H9 (cell line): Measurements from ENCODE around the gene CALHM6. TPM values are rescaled to one million over a fixed set of nuclear protein-coding genes. Genes with fewer than 3 reads are reported as not detected.

Source experiments
- DNase-seq: peaks from one replicate; pipeline ENCODE4 v3.0.0-alpha.2; 2017
- H2AFZ ChIP-seq: one replicate; pipeline ENCODE4 v1.6.1; 2013; ENCODE audit warnings: mild to moderate bottlenecking, low read length, control low read depth, moderate library complexity
- H2AK5ac ChIP-seq: 2 replicates; pipeline ENCODE4 v1.6.1; 2013; ENCODE audit warnings: low read length, control low read depth, mixed read lengths; ENCODE audit not compliant: insufficient read length
- H2BK120ac ChIP-seq: one replicate; pipeline ENCODE4 v1.6.1; 2013; ENCODE audit warnings: low read depth, mild to moderate bottlenecking, low read length, control low read depth, inconsistent platforms; ENCODE audit not compliant: poor library complexity, severe bottlenecking
- H2BK12ac ChIP-seq: 2 replicates; pipeline ENCODE4 v1.6.1; 2013; ENCODE audit warnings: low read length, control low read depth, mixed read lengths, low read depth; ENCODE audit not compliant: insufficient read length
- H2BK15ac ChIP-seq: 2 replicates; pipeline ENCODE4 v1.6.1; 2013; ENCODE audit warnings: low read depth, low read length, control low read depth
- H2BK20ac ChIP-seq: one replicate; pipeline ENCODE4 v1.6.1; 2013; ENCODE audit warnings: low read depth, mild to moderate bottlenecking, low read length, control low read depth, inconsistent platforms; ENCODE audit not compliant: poor library complexity, severe bottlenecking
- H2BK5ac ChIP-seq: 2 replicates; pipeline ENCODE4 v1.6.1; 2013; ENCODE audit warnings: low read length, control low read depth, mixed read lengths; ENCODE audit not compliant: insufficient read length
- H3K14ac ChIP-seq: 2 replicates; pipeline ENCODE4 v1.6.1; 2013; ENCODE audit warnings: low read length, control low read depth; ENCODE audit not compliant: insufficient read depth
- H3K18ac ChIP-seq: 2 replicates; pipeline ENCODE4 v1.6.1; 2013; ENCODE audit warnings: low read depth, mild to moderate bottlenecking, mixed read lengths, low read length, control low read depth; ENCODE audit not compliant: insufficient read length
- H3K23ac ChIP-seq: 2 replicates; pipeline ENCODE4 v1.6.1; 2013; ENCODE audit warnings: low read length, control low read depth, mixed read lengths, low read depth; ENCODE audit not compliant: insufficient read length
- H3K23me2 ChIP-seq: 2 replicates; pipeline ENCODE4 v1.6.1; 2013; ENCODE audit warnings: low read depth, mild to moderate bottlenecking, mixed read lengths, low read length, control low read depth; ENCODE audit not compliant: insufficient read length, poor library complexity, severe bottlenecking
- H3K27ac ChIP-seq: 2 replicates; pipeline ENCODE4 v1.5.1; 2013; ENCODE audit warnings: low read length, control low read depth, mixed read lengths, low read depth; ENCODE audit not compliant: insufficient read length
- H3K27me3 ChIP-seq: 2 replicates; pipeline ENCODE4 v1.6.1; 2013; ENCODE audit warnings: low read length, control low read depth, inconsistent platforms; ENCODE audit not compliant: insufficient read depth
- H3K4ac ChIP-seq: 2 replicates; pipeline ENCODE4 v1.6.1; 2013; ENCODE audit warnings: low read depth, mild to moderate bottlenecking, control low read depth, inconsistent platforms, low read length, moderate library complexity
- H3K4me1 ChIP-seq: 2 replicates; pipeline ENCODE4 v1.6.1; 2013; ENCODE audit warnings: low read length, control low read depth, inconsistent platforms; ENCODE audit not compliant: insufficient read depth
- H3K4me2 ChIP-seq: 2 replicates; pipeline ENCODE4 v1.6.1; 2013; ENCODE audit warnings: low read length, control low read depth, mixed read lengths; ENCODE audit not compliant: insufficient read length, insufficient read depth
- H3K56ac ChIP-seq: 2 replicates; pipeline ENCODE4 v1.6.1; 2013; ENCODE audit warnings: low read depth, mild to moderate bottlenecking, mixed read lengths, low read length, control low read depth; ENCODE audit not compliant: insufficient read length
- H3K79me1 ChIP-seq: 2 replicates; pipeline ENCODE4 v1.6.1; 2013; ENCODE audit warnings: low read depth, mild to moderate bottlenecking, moderate library complexity, low read length, control low read depth, inconsistent platforms; ENCODE audit not compliant: insufficient read depth, poor library complexity, severe bottlenecking
- H3K79me2 ChIP-seq: 2 replicates; pipeline ENCODE4 v1.6.1; 2013; ENCODE audit warnings: low read length, control low read depth, inconsistent platforms; ENCODE audit not compliant: insufficient read depth
- H3K9ac ChIP-seq: 2 replicates; pipeline ENCODE4 v1.6.1; 2013; ENCODE audit warnings: low read length, control low read depth, mixed read lengths; ENCODE audit not compliant: insufficient read length; ENCODE audit errors: extremely low read depth
- H3K9me3 ChIP-seq: one replicate; pipeline ENCODE4 v1.6.1; 2013; ENCODE audit warnings: low read depth, low read length, inconsistent platforms; ENCODE audit not compliant: control insufficient read depth
- H3T11ph ChIP-seq: one replicate; pipeline ENCODE4 v1.6.1; 2013; ENCODE audit warnings: mild to moderate bottlenecking, low read length, control low read depth, inconsistent platforms
- H4K20me1 ChIP-seq: one replicate; pipeline ENCODE4 v1.6.1; 2013; ENCODE audit not compliant: control insufficient read depth, insufficient read length, insufficient read depth
- H4K5ac ChIP-seq: 2 replicates; pipeline ENCODE4 v1.6.1; 2013; ENCODE audit warnings: low read depth, mild to moderate bottlenecking, mixed read lengths, low read length, control low read depth; ENCODE audit not compliant: insufficient read length
- H4K8ac ChIP-seq: replicated peaks from 2 replicates; pipeline ENCODE4 v1.6.1; 2013; ENCODE audit warnings: low read length, control low read depth, mixed read lengths, low read depth; ENCODE audit not compliant: insufficient read length
- H4K91ac ChIP-seq: 2 replicates; pipeline ENCODE4 v1.6.1; 2013; ENCODE audit warnings: low read depth, mild to moderate bottlenecking, moderate library complexity, mixed read lengths, low read length, control low read depth; ENCODE audit not compliant: insufficient read length
- H3K27ac Mint-ChIP-seq, 3 experiments: 2 replicates in 2 of 3; 3 replicates in 1 of 3; pipeline ENCODE4 v1.8.0; 2020 to 2021; ENCODE audit warnings: mixed read lengths in 3 of 3, mild to moderate bottlenecking in 1 of 3, moderate library complexity in 1 of 3
- H3K27me3 Mint-ChIP-seq: 2 replicates; pipeline ENCODE4 v1.8.0; 2021; ENCODE audit warnings: low read depth, mild to moderate bottlenecking, moderate library complexity, mixed read lengths
- H3K36me3 Mint-ChIP-seq, 3 experiments: 2 replicates in 2 of 3; 3 replicates in 1 of 3; pipeline ENCODE4 v1.8.0; 2020 to 2021; ENCODE audit warnings: low read depth in 3 of 3, mixed read lengths in 3 of 3; ENCODE audit not compliant: insufficient read depth in 1 of 3
- H3K4me1 Mint-ChIP-seq, 2 experiments: 2 replicates each; pipeline ENCODE4 v1.8.0; 2020; ENCODE audit warnings: mixed read lengths in 2 of 2
- H3K4me3 Mint-ChIP-seq, 2 experiments: 2 replicates in 1 of 2; 3 replicates in 1 of 2; pipeline ENCODE4 v1.8.0; 2020 to 2021; ENCODE audit warnings: mild to moderate bottlenecking in 2 of 2, mixed read lengths in 2 of 2, moderate library complexity in 1 of 2
- H3K9me3 Mint-ChIP-seq, 2 experiments: 2 replicates in 1 of 2; 3 replicates in 1 of 2; pipeline ENCODE4 v1.8.0; 2020; ENCODE audit warnings: mild to moderate bottlenecking in 2 of 2, mixed read lengths in 2 of 2, moderate library complexity in 1 of 2
- whole genome bisulfite sequencing: extraction: QIAGEN DNeasy Blood & Tissue Kit; methylation state at CpG from one replicate; pipeline ENCODE4 v1.1.7; 2013; ENCODE audit warnings: missing lambda C conversion rate, low lambda C conversion rate, mixed read lengths; ENCODE audit not compliant: insufficient read length; ENCODE audit errors: extremely low coverage; 5-methylcytosine and 5-hydroxymethylcytosine counted together
- total RNA-seq: library from RNA; stranded (reverse); gene quantifications from 2 replicates; pipeline ENCODE4 v1.2.1, GENCODE V29; 2021
- TF ChIP-seq, protein P1 (sequence below): fragments of 200-600 bp; sonication (generic); conservative IDR thresholded peaks from 3 replicates; pipeline ENCODE4 v1.8.0; 2021; ENCODE audit warnings: antibody characterized with exemption, mild to moderate bottlenecking

The CALHM6 gene
- total RNA-seq, 1 experiment from 2014 or later, result 0.44 TPM

- Histone ChIP-seq H3K79me2 (no peaks in the 10 kb centered on the region; the same call in 1 of the 2 replicates), H2BK12ac (no peak overlapping the region), H4K5ac (no peak overlapping the region), H3K18ac (no peak overlapping the region), H2BK15ac (no peak overlapping the region), H3K14ac (no peak overlapping the region), H4K8ac (no peak overlapping the region), H4K91ac (no peak overlapping the region), H3K27me3 (no peaks in the 10 kb centered on the region), H3K4me1 (no peaks in the 10 kb centered on the region; the same call in 1 of the 2 replicates), H3T11ph (no peak overlapping the region), H2BK20ac (no peak overlapping the region), H2AFZ (no peak overlapping the region), H3K23ac (no peak overlapping the region), H3K4me2 (no peak overlapping the region), H2BK5ac (no peak overlapping the region), H3K27ac (no peak overlapping the region), H3K9ac (no peak overlapping the region), H4K20me1 (no peaks in the 10 kb centered on the region), H2BK120ac (no peak overlapping the region), H3K23me2 (no peaks in the 10 kb centered on the region), H3K9me3 (no peaks in the 10 kb centered on the region), H3K79me1 (no peaks in the 10 kb centered on the region), H2AK5ac (no peak overlapping the region), H3K4ac (no peak overlapping the region), H3K56ac (no peak overlapping the region)
- TF ChIP-seq, protein P1, sequence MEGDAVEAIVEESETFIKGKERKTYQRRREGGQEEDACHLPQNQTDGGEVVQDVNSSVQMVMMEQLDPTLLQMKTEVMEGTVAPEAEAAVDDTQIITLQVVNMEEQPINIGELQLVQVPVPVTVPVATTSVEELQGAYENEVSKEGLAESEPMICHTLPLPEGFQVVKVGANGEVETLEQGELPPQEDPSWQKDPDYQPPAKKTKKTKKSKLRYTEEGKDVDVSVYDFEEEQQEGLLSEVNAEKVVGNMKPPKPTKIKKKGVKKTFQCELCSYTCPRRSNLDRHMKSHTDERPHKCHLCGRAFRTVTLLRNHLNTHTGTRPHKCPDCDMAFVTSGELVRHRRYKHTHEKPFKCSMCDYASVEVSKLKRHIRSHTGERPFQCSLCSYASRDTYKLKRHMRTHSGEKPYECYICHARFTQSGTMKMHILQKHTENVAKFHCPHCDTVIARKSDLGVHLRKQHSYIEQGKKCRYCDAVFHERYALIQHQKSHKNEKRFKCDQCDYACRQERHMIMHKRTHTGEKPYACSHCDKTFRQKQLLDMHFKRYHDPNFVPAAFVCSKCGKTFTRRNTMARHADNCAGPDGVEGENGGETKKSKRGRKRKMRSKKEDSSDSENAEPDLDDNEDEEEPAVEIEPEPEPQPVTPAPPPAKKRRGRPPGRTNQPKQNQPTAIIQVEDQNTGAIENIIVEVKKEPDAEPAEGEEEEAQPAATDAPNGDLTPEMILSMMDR, result no peak
- Mint-ChIP-seq H3K27me3 (no peaks in the 10 kb centered on the region), H3K36me3 (peaks cover 29 to 38% (median 31%) of the 10 kb centered on the region in 3 experiments), H3K27ac (peak overlapping the region in 2 of 3 experiments; percentile 24 to 78; a peak in 3 of 7 replicates), H3K4me3 (no peak overlapping the region), H3K9me3 (no peaks in the 10 kb centered on the region), H3K4me1 (peaks cover 19 to 22% of the 10 kb centered on the region in 2 experiments)
- DNase-seq, result no peak
- WGBS, result no CpG with 5 or more reads among the region's 3 CpGs
These were observed 34.6 kb upstream of the CALHM6 start for GRCh38 chr6:116426551-116426950.
